SH-SY5Y (cell line): ENCODE data around the gene NAA30.

ENCODE experiments used
- GATA2 ChIP-seq: IDR thresholded peaks from 2 replicates; pipeline ENCODE4 v1.6.1; 2011; ENCODE audit warnings: mild to moderate bottlenecking, low read depth, low read length
- GATA3 ChIP-seq: IDR thresholded peaks from 2 replicates; pipeline ENCODE4 v1.6.1; 2011; ENCODE audit warnings: low read depth, mild to moderate bottlenecking, low read length, moderate library complexity

The NAA30 gene

DNA sequence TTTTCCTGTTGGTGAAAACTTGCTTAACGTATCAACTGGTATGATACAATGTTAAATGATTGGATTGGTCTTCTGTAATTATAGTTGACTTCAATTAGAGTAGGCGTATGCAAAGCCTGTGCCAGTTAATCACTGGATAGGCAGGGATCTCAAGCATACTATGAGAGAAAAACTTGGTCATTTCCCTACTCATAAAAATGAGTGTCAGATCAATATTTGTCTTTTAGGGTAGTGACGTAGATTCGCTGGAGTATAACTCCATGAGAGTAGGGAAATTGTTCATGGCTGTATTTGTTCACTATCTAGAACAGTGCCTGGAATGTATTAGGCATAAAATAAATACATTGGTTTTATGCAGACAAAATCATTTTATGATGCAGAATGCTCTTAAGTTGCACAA, 28.6 kb downstream of the NAA30 start:
- no peak for TF ChIP-seq GATA3
- TF ChIP-seq GATA2 = no peak

DNA sequence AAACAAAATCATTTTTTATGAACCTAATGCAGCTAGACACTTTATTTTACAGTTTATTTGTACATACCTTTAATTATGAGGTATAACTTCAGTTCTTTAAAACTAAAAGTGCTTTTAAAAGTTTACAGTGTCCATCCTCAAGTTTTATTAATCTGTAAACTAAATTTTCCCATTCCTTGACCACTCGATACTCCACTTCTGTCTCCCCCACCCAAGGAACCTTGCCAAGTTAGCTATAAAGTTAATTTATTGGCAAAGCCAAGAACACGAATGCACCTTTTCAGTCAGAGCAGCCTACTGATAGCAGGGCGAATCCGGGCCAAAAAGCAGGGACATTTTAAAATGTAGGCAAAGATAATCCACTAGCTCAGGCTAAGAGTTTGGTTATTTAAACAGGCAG, 29.6 kb downstream of the NAA30 start:
- TF ChIP-seq GATA2 = no peak
- TF ChIP-seq GATA3 = no peak

DNA sequence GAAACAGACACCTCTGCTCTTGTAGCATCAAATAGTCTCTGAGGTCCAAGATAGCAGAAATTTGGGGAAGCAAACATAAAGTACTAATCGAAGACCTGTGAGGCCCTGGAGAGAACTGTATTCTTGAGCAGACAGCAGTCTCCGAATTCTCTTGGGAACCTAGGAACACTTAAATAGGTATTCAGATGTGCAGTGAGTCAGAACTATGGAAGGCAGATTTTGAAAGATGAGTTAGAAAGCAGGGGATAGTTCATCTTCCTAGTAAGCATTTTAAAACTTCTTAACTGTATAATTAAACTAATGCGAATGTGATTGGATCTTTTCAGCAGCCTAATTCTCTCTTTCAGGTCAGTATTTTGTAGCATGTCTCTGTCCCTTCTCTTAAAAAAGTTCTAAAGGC, 30.6 kb downstream of the NAA30 start:
- TF ChIP-seq GATA3 = no peak
- TF ChIP-seq GATA2 = no peak

DNA sequence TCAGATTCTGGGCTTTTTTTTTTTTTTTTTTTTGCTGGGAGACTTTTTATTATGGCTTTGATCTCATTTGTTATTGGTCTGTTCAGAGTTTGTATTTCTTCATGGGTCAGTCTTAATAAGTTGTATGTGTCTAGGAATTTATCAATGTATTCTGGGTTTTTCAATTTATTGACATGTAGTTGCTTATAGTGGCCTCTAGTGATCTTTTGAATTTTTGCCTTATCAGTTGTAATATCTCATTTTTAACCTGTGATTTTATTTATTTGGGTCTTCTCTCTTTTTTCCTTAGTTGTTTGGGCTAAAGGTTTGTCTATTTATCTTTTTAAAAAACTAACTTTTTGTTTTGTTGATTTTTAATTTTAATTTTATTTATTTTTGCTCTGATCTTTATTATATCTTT, 45.5 kb downstream of the NAA30 start:
- TF ChIP-seq GATA2 = no peak
- TF ChIP-seq GATA3 = no peak

DNA sequence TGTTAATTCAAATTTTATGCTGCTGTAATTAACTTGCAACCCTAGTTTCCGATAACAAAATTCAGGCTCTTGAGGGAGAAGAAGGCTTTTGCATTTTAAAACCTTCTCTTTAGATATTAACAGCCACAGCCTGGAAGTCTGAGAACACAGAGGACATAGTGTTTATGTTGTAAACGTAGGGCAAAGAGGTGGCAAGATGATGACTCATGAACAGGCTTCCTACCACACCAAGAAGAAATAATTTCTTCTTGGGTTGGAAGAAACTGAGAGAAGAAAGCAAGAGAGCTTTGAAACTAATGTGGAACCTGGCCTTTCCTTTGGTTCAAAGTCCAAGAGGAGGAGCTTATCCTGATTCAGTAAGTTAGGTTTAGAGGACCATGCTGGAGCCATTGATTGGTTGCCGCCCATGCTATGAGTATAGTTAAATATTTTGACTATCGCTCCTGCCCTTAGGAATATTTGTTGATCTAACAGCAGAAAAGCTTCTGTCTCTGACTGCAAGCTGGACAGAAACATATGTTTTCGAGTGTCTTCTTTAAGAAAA, 71.5 kb downstream of the NAA30 start:
- TF ChIP-seq GATA2 (no peak), GATA3 (no peak)

DNA sequence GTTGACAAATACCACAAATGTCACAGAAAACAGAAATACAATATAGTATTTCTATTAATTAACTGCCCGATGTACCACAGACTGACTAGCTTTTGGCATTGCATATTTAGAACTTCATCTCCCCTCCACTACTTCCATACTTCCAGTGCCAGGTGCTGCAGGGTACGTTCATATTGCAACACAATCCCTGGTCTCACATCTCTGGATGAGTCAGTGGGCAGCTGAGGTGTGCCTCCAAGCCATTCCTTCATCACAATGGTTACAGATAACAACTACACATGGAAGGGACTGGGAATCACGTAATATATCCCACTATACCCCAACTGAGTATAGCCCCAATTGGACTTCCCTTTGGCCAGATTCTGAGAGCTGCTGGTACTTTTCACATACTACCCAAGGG, 72.2 kb downstream of the NAA30 start:
- TF ChIP-seq GATA3 (no peak), GATA2 (no peak)

DNA sequence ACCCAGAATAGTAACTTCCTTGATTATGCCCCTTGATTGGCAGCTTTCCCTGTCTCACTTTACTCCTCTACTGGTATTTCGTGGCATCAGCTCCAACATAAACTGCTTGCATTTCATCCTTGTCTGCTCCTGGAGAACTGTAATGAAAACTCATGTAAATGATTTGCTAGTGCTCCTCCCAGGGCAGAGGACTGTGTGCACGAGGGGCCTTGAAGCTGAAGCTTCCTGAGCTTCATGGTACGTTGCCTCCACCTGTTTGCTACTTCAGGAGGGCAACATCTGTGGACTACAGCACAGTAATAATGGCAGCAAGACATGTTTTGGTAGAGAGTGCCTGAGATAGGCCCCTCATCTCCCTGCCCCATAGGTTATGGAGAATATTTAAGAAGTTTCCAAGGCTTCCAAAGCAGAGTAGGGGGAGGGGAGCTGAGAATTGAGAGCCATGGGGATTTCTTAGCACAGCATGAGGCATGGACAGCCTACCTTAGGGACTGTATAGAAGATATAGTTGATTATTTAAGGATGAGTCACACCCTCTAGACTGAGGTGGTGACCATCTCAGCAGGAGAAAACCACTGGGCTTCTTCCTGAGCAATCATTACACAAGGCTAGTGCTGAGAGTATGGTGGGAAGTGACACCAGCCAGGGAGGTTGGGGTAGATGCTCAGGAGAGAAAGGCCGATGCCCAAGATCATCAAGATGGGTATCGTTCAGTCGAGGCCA, 73.8 kb downstream of the NAA30 start:
- no peak for TF ChIP-seq GATA2
- no peak for TF ChIP-seq GATA3
